OCI-M2 (cell line): Measurements from ENCODE around the gene SLC39A6.
"Not testable (repeated sequence)": the region's sequence is repeated elsewhere in the genome, so short reads cannot be mapped to it uniquely, and the experiment has no call there.

Experiments
- DNase-seq: peaks from one replicate; lab custom pipeline; 2025; ENCODE audit not compliant: unreplicated experiment; lab: John Stamatoyannopoulos, UW

The SLC39A6 gene

GRCh38 chr18:36129300-36130038 is at the start of gene SLC39A6, which contains the start of gene ELP2:
SLC39A6 (minus strand) TSS chr18:36129340; CDS start chr18:36127007, 2,333 bp downstream.
ELP2 (plus strand) TSS chr18:36129899; CDS start chr18:36129934, 35 bp downstream.
- DNase-seq: peak; percentile 55

GRCh38 chr18:36177913-36178312 is 48.8 kb upstream of the SLC39A6 start:
- DNase-seq: no peak

GRCh38 chr18:36176711-36177110 is 47.6 kb upstream of the SLC39A6 start:
- no peak for DNase-seq

- no peak for DNase-seq
Measured at GRCh38 chr18:36176177-36176584, 47.0 kb upstream of the SLC39A6 start.

- DNase-seq: no peak
Measured at GRCh38 chr18:36175481-36175880, 46.3 kb upstream of the SLC39A6 start.

- no peak for DNase-seq
Measured at GRCh38 chr18:36169938-36170337, 40.8 kb upstream of the SLC39A6 start.

GRCh38 chr18:36168296-36168695 is 39.2 kb upstream of the SLC39A6 start:
- DNase-seq: not testable (repeated sequence)

- DNase-seq: no peak
Measured at GRCh38 chr18:36167692-36168218, 38.6 kb upstream of the SLC39A6 start.

- no peak for DNase-seq
Measured at GRCh38 chr18:36162981-36163380, 33.8 kb upstream of the SLC39A6 start.

GRCh38 chr18:36160959-36161371 is 31.8 kb upstream of the SLC39A6 start:
- DNase-seq: no peak

GRCh38 chr18:36158266-36158867 is 29.2 kb upstream of the SLC39A6 start:
- no peak for DNase-seq

GRCh38 chr18:36157441-36157840 is 28.3 kb upstream of the SLC39A6 start:
- no peak for DNase-seq

- DNase-seq: no peak
Measured at GRCh38 chr18:36155851-36156757, 27.0 kb upstream of the SLC39A6 start.

GRCh38 chr18:36153771-36154170 is 24.6 kb upstream of the SLC39A6 start:
- DNase-seq: no peak

GRCh38 chr18:36153203-36153602 is 24.1 kb upstream of the SLC39A6 start:
- no peak for DNase-seq

- DNase-seq: no peak
Measured at GRCh38 chr18:36152781-36153180, 23.6 kb upstream of the SLC39A6 start.

GRCh38 chr18:36149514-36150289 is 20.6 kb upstream of the SLC39A6 start:
- no peak for DNase-seq

GRCh38 chr18:36143391-36143790 is 14.3 kb upstream of the SLC39A6 start:
- DNase-seq: no peak

- no peak for DNase-seq
Measured at GRCh38 chr18:36142751-36143150, 13.6 kb upstream of the SLC39A6 start.

- no peak for DNase-seq
Measured at GRCh38 chr18:36141576-36141975, 12.4 kb upstream of the SLC39A6 start.
